Brain pericyte (primary cell): Measurements from ENCODE around the gene CHD6.
"Not testable (repeated sequence)": the region's sequence is repeated elsewhere in the genome, so short reads cannot be mapped to it uniquely, and the experiment has no call there.

ENCODE experiments used
- DNase-seq: peaks from one replicate; pipeline ENCODE4 v3.0.0-alpha.2; 2012; ENCODE audit warnings: low read depth, low spot score

CHD6 gene

GRCh38 chr20:41547221-41547620, 71.0 kb downstream of the CHD6 start:
- DNase-seq: no peak

DNA sequence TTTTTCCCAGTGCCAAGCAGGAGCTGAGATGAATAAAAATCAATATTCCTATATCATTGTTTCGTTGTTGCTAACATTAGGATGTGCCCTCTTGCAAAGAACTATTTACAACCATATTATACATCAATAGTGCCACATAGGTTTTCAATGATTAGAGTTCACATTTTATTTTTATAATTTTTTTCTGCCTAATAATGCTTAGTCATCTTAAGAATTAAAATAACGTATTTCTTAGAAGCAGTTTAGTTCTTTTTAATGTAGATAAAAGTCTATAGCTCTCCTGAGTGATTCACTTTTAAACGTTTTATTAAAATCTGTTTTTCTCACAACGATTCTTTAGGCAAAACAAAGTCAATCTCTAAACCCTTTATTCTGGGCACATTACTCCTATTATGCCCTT, 71.6 kb downstream of the CHD6 start:
- no peak for DNase-seq

- no peak for DNase-seq
Observed at GRCh38 chr20:41544472-41544871, 73.7 kb downstream of the CHD6 start.

DNA sequence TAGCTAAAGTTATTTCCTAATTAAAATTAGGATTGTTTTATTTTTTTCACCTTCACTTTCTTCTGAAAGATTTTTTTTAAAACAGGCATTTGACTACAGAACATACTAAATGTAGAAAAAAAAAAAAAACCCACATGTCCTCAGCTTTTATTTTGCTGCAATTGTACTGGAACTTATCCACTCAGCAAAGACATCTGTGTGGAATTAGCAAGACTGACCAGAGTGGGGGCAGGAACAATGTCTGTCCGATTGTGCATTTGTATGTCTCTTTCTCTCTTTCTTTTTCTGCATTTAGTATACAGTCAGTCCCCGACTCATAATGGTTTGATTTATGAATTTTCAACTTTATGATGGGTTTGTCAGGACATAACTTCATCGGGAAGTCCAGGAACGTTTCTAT, 77.3 kb downstream of the CHD6 start:
- no peak for DNase-seq

DNA sequence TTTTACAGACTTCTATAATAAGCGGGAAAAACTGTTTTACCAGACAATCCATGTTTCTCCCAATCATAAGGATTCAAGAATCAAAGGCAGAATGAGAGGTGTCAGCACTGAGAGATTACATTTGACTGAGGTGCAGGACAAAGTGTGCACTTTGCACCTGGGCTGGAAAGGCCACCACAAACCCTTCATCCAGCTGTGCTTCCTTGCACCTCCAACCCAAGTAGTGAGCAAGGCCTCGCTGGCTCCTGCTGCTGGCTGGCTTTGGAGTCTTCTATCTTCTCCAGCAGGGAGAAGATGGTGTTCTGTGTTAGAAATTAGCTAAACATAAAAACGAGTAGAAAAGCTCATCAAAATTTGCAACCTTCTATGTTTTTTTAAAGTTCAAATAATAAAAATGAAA, 77.7 kb downstream of the CHD6 start:
- DNase-seq: no peak

DNA sequence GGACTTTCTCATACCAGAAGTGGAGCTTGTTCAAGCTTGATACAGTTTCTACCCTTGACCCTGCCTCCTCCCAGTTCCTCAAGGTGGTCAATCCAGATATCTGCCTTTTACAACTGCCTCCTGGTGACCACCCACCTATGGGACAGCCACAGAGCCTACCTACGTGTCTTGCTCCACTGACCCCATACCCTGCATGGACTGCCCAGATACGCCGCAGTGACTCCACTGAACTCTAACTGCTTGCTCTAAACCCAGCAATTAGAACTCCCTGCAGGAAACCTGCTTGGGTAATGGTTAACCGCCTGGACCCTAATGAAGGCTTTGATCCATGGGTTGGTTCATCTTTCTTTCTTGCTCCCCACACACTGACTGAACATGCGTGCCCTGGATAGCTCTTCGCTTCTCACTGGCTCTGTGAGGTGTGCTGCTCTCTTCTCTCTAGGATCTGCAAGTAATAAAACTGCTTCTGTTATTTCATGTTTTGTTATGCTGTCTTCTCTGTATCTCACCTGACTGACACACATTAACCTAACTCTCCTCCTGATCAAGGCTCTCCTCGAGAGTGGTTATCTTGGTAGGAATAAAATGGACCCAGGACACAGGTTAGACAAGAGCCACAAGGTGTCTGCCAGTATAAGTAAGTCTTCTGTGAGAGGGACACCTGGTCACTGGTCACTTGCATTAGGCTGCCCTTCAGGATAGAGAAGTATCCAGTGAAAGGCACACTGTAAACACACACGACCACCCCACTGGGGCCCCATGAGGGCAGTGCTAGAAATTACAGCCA, 79.2 kb downstream of the CHD6 start:
- no peak for DNase-seq

DNA sequence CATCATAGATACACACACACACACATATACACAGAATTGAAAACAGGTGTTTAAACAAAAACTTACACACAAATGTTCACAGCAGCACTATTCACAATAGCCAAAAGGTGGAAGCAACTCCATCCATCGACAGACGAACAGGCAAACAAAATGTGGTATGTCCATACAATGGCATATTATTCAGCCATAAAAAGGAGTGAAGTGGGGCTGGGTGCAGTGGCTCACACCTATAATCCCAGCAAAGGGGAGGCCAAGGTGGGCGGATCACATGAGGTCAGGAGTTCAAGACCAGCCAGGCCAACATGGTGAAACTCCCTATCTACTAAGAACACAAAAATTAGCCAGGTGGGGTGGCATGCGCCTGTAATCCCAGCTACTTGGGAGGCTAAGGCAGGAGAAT, 80.3 kb downstream of the CHD6 start:
- no peak for DNase-seq

DNA sequence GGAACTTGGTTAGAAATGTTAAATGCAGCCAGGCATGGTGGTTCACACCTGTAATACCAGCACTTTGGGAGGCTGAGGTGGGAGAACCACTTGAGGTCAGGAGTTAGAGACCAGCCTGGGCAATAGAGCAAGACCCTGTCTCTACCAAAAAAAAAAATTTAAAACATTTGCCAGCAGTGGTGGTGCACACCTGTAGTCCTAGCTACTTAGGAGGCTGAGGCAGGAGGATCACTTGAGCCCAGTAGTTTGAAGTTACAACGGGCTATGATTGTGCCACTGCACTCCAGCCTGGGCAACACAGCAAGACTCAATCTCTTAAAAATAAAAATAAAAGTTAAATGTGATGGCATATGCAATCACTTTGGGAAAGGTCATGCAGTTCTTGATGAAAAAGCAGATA, 82.6 kb downstream of the CHD6 start:
- DNase-seq: not testable (repeated sequence)

DNA sequence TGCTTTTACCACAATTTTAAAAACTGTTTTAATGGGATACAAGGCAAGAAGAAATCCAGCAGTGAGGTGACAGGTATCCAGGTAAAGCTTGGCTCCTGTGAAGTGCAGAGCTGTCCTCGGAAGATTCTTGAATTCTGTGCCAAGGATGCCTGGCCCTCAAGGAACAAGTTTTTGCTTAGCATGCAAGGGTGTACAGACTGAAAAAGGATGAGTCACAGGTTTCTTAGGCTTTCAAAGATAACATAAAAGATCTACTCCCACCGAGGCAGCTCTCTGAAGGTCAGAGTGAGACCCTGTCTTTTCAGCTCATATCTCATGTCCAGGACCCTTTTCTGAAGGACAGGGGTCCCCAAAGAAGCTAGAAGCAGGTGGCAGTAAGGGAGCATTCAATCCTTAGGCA, 83.3 kb downstream of the CHD6 start:
- no peak for DNase-seq

- DNase-seq: no peak
Observed at GRCh38 chr20:41534170-41534569, 84.0 kb downstream of the CHD6 start.

GRCh38 chr20:41533537-41534136, 84.5 kb downstream of the CHD6 start:
- DNase-seq: no peak

DNA sequence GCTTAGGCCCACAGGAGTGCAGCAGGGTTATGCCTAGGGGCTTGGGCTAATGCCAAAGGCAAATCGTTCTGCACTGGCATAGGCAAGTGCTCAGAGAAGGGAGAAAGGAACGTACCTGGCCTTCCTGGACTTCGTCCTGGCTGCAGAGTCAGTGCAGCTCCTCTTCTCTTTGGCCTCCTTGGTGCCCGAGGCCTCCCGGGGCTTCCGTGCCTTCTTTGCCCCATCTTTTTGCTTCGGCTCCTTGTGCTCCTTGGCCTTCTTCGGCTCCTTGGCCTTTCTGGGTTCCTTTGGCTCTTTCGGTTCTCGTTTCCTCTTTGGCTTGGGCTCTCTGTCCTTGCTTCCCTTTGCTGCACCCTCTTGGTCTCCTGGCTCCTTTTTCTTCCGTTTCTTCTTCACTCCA, 85.2 kb downstream of the CHD6 start:
- DNase-seq: no peak

DNA sequence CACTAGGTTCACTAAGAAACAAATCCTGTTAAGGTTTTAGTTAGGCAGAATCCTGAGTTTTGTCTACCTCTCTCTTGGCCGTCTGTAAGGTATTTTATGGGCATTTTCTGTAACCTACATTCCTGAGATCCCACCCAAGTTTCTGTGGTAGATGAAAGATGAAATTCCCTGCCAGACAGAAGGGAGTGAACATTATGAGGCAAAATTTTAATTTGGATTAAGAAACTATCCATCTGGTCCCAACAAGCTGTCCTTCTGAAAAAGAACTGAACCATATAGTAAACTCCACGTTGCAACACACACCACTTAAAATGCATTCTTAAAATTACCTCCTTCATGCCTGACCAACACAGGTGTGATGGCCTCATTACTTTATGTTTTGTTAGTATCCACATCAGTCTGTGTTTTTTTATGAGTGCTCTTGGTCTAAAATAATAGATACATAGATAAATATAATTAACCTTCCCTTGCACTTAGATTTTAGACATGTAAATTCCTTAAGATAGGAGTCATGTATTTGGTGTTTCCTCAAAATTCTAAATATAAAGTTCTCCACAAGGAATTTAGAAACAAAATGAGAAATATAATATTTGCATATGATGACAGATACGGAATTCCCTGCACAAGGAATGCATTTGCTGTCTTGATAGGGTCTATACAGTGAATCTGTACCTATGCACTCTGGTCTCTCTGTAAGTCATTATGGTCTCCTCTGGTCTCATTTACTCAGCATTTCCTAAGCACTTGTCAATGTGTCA, 86.5 kb downstream of the CHD6 start:
- DNase-seq: no peak

DNA sequence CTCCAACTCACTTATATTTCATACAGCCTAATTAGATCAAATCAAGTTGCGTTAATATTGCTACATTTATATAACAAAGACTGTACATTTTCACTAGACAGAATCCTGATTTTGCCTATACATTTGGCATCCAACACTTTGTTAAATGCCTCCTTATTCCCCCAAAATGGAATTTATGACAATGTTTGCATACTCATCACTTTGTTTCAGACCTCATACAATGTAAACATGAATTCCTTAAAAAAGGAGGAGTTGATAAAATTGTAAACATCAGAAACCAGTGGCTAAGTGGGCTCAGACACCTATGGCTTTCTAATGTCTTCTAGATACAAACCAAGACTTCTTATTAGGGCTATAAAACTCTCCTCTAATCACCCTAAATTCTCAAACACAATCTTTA, 87.3 kb downstream of the CHD6 start:
- DNase-seq: no peak

DNA sequence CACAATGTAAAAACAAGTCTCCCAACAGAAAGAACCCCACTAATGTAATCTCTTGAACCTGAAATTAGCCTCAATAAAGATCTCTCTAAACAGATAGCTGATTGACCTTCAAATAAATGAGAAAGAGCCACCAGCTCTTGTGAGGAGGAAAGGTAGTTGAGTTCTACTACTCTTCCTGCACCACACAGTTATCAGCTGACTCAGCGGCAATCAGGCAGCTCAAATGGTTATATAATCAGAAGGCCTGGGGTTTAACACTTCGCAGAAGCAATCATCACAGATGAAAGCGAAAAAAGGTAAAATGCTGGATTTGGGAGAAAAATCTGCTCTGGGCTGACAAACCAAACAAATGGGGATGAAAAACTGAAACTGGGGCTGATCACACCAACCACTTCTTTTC, 91.8 kb downstream of the CHD6 start:
- no peak for DNase-seq

GRCh38 chr20:41524980-41525613, 93.1 kb downstream of the CHD6 start:
- DNase-seq: no peak

DNA sequence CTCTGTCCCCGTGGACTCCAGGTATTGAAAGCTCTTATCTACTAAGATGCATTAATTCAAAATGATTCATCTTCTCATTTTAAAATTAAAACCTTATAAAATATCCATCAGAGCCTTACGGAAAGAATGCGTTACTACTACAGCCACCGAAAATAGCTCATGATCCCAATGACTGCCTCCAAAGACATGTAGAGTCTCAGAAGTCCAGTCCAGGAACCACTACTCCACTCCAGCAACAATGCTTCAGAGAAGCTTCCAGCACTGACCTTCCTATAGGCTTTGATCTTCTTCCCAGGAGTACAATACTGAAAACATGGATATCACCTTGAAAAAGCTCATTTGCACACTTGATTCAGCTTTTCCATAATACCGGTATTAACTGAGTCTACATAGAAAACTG, 94.3 kb downstream of the CHD6 start:
- no peak for DNase-seq

GRCh38 chr20:41513829-41514228, 104.3 kb downstream of the CHD6 start:
- DNase-seq: no peak

GRCh38 chr20:41512624-41513023, 105.6 kb downstream of the CHD6 start:
- DNase-seq: peak; percentile 7

GRCh38 chr20:41510847-41511450, 107.2 kb downstream of the CHD6 start:
- DNase-seq: no peak

DNA sequence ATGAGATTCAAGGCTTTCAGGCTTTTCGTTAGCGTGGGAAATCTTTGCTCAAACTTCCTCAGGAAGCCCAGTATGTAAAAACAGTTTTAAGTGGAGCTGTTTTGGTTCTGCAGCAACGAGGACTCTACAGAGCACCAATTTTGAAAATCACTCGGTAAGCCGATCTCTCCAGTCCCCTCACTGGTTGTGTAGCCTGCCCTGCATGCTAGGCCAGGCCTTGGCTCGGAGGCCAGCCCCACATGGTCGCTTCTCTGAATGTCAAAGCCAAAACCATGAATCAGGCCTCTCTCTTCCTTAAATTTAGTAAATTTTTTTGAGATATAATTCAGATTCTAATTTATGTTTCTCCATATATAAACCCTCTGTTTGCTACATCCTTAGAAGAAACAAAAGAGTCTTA, 108.0 kb downstream of the CHD6 start:
- no peak for DNase-seq
